ENCODE results near the gene PRDX1.

Gene PRDX1

DNA sequence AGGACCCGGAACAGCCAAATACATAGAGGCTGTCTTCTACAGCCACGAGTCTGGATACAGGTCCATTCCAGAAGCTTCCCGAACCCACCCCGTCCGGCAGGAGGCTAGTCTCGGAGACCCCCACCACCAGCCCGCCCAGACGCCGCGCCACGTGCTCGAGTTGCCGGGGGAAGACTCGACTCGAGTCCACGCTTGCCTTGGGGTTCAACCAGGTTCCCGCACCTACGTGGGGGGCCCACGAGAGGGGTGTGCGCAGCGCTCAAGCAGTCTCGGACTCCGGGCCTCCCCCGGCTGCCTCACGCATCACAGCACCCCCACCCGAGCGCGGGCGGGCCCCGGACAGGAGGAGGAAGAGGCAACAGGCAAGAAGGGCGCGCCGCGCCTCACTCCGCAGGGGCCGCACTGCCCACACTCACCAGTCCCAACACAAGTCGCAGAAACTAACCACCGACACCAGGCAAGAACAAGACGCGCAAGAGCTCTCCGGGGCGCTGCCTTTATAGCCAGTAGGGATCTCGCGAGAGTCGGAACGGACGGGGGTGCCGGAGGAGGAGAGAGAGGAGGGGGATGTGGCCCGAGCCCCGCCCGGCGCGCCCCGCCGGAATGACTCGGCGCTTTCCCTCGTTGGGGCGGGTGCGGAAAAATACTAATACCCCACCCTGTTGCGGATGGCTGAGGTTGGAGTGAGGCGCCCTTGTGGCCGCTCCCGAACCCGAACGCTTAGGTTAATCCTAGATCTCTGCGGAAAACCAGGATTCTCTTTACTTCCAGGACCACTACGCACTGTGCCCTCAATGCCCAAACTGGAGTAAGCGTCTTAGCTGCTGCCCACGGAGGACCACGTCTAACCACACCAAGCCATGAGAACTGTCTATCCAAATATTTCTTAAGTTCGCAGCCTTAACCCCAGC is at the start of gene PRDX1:
PRDX1 (minus strand) TSS at position 472 of the 911 bp plus-strand sequence. CDS start 2,841 bp downstream, outside the sequence.
- peak; percentile 97 for DNase-seq

DNA sequence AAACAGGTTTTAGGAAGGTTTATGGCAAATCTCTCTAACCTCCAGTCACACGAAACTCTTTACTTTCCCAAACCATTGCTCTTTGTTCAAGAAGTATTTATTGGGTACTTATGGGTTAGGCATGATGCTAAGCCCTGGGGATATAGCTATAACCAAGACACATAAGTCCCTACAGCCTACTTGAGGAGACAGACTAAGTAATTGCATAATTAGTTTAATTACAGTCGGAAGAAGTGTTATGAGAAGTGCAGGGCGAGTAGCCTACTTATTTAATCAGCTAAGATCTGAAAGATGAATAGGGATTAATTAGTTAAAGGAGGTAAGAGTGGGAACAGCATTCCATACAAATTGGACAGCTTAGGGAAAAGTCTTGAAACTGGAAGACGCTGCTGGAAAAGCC is 48.9 kb upstream of the PRDX1 start:
- no peak for DNase-seq

DNA sequence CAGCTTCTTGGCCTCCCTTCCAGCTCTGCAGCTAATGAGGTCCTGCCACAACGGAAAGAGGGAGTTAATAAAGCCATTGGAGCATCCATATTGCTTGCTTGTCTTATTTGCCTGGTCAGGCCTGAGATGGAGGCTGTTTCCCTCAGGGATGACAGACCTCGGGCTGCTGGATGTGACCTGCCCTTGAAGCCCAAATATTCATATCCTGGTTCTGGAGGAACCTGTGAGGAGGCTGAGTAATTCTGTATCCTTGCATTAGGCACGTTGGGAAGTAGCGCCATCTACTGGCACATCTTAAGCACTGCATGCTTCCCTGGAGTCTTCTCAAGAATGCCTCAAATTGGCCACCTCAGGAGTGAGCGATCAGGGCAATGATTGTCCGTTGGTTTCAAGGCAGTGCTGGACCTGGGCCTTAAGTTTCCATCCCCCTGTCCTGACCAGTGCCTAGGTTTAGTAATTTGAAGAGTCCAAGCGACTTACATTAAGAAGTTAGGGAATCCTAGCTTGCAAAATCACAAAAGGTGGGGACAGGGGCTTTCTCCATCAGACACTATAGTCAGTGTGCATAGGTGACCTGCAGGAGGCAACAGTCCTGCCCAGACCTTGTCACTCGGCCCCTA is 48.4 kb upstream of the PRDX1 start:
- DNase-seq = peak; percentile 68

DNA sequence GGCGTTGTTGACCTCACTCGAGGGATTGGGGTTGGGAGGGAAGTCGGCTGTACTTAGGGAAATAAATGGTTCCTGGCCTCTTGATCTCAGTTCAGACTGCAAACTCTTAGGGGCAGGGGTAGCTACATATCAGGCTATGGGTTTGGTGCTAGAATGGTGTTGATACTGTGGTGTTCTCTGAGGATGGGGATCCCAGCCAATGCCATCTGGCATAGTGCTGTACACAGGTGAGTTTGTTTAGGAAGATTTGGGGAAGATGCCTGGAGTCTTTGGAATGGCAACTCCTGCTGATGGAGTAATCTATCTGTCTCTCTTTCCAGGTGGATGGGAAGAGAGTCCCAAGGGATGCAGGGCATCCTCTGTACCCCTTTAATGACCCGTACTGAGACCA is 47.9 kb upstream of the PRDX1 start:
- no peak for DNase-seq

DNA sequence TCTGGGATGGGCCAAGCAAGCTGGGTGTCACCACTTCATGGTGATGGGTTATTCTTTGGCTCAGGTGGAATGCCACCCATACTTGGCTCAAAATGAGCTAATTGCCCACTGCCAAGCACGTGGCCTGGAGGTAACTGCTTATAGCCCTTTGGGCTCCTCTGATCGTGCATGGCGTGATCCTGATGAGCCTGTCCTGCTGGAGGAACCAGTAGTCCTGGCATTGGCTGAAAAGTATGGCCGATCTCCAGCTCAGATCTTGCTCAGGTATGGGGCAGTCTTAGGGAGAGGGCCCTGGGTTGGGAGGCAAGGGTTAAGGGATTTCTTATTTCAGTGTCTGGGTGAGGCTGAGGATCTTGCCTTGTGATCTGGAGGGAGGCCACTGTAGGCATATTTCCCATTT is 46.7 kb upstream of the PRDX1 start:
- DNase-seq = no peak

DNA sequence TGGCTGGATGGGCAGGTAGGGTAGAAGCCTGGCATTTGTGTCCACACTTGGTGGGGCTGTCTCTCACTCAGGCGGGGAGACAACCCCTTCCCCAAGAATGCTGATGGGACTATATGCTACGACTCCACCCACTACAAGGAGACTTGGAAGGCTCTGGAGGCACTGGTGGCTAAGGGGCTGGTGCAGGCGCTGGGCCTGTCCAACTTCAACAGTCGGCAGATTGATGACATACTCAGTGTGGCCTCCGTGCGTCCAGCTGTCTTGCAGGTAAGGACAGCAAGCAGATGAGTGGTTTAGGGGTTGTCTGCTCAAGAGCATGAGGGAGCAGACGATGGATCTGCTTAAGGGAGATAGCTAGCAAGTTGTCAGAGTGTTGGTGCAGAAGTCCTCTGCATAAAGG is 46.2 kb upstream of the PRDX1 start:
- DNase-seq = no peak

DNA sequence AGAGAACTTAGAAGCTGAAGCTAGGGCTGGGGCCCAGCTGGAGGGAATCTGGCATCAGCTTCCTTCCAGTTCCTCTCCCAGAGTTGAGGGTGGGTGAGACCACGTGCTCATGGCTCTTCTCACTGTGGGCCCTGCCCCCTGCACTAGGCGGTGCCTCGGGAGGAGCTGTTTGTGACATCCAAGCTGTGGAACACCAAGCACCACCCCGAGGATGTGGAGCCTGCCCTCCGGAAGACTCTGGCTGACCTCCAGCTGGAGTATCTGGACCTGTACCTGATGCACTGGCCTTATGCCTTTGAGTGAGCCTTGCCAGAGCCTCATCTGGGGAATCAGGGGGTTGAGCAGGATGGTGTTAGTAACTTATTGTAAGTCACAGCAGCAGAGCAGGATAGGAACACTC is 45.0 kb upstream of the PRDX1 start:
- no peak for DNase-seq

DNA sequence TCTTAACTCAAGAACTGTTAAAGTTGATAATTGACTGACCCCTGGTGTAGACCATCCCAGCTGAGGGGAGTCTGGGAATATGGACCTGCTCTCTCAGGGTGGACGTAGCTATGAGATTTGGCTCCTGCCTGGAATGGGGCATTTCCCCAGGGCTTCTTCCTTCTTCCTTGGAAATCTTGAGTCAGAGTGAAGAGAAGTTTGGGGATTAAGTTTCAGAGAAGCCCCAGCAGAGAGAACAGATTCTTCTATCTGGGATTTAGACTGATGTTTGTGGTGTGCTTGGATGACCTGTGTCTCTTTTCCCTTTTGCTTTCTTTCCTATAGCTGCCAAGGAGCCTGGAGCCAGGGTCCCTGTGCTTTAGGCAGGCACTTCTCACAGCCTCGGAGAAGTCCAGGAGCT is 42.2 kb upstream of the PRDX1 start:
- no peak for DNase-seq

DNA sequence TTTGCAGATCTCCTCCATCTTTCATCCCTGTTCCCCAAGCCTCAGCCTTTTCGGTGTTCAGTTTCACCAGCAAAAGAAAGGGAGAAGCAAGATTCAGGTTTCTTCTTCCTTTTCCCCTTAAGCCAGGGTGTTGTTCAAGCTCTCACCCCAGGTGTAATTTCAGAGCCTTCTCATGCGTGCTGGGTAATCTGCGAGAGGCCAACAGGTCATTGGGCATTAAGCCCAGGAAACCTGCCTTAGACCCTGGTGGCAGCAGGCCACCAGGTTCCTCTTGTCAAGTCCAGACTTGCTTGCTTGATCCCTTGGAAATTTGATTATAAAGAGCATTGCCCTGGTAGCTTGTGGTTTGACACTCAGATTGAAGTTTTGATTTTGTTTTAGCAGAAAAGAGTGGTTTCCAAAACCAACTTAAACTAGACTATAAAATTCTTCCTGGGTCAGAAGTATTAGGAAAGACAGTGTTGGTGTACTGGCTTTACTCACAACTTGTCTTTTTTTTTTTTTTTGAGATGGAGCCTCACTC is 35.8 kb upstream of the PRDX1 start:
- DNase-seq = peak; percentile 83

DNA sequence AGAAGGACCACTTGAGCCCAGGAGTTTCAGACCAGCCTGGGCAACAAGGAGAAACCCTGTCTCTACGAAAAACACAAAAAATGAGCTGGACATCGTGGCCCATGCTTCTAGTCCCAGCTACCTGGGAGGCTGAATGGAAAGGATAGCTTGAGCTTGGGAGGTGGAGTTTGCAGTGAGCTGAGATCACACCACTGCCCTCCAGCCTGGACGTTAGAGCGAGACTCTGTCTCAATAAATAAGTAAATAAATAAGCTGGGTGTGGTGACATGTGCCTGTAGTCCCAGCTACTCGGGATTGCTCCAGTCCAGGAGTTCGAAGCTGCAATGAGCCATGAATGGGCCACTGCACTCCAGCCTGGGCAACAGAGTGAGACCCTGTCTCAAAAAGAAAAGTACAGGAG is 32.5 kb upstream of the PRDX1 start:
- no peak for DNase-seq

DNA sequence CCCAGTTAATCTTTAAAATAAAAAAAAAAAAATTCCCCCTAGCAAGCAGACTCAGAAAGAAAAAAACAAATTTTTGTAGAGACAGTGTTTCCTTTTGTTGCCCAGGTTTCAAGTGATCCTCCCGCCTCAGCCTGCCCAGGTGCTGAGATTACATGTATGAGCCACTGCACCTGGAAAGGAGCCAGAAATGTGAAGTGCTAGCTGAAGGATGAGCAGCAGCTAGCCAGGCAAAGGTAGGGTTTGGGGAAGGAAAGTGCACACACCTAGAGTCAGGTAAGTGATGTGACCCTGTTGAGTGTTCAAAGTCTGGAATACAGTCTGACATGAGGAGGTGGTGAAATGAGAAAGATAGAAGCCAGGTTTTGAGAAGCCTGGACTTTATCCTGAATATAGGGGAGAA is 30.6 kb upstream of the PRDX1 start:
- DNase-seq = peak; percentile 92

DNA sequence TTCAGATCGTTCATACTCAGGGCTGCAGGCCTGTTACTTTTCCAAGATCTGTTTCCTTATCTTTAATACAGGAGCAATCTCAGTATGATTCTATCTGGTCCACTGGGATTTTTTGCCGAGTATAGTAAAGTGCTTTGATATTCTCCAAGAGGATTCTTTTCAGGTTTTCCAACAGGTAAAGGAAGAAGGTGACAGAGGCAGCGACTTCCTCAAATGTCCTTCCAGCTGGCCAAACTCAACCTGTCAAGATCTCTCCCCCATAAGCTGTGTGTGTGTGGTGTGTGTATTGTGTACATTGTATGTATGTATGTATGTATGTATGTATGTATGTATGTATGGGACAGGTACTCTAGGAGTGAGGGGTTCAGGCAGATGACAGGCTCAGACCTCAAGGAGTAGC is 30.0 kb upstream of the PRDX1 start:
- DNase-seq = no peak

DNA sequence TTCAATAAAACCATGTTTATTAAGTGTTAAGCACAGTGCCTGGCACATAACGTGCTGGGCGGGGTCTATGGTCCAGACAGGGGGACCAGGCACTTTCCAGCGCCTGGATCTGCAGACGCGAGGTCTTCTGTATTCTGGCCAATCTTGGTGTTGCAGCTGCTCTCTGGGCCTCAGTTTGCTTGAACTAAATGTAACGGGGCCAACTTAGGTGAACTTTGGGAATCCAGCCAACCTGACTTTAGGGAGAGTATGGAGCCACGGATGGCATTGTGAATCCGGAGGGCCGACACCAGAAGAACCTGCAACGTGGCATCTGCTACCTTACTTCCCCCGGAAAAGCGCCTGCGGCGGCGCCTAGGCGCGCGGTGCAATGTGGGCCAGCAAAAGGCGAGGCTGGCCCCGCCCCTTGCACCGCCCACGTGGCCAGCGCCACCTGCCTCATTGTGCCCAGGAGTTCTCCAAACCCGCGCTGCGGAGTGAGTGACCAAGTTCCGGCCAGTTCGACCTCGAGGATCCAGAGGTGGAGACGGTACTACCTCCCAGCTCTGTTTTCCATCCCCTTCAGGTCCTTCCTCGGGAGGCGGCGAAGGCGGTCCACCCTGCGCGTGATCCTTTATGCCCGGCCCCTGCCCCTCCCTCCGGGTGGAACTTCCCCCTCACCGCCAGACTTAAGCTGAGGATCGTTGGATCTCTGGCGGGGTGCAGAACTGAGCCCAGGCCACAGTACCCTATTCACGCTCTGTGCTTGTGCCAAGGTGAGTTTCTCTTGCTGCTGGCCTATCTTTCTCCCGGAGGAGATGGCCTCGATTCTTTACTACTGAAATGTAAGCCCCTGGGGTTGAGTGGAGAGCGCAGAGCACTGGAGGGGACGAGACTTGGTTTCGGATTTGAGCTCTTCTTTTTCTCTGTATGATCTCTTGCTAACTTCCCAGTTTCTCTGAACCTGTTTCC is 29.0 kb upstream of the PRDX1 start, which contains the start of gene AKR1A1:
AKR1A1 (plus strand) TSS at position 426 of the 951 bp plus-strand sequence. CDS start 10,969 bp downstream, outside the sequence.
- DNase-seq = peak; percentile 95

DNA sequence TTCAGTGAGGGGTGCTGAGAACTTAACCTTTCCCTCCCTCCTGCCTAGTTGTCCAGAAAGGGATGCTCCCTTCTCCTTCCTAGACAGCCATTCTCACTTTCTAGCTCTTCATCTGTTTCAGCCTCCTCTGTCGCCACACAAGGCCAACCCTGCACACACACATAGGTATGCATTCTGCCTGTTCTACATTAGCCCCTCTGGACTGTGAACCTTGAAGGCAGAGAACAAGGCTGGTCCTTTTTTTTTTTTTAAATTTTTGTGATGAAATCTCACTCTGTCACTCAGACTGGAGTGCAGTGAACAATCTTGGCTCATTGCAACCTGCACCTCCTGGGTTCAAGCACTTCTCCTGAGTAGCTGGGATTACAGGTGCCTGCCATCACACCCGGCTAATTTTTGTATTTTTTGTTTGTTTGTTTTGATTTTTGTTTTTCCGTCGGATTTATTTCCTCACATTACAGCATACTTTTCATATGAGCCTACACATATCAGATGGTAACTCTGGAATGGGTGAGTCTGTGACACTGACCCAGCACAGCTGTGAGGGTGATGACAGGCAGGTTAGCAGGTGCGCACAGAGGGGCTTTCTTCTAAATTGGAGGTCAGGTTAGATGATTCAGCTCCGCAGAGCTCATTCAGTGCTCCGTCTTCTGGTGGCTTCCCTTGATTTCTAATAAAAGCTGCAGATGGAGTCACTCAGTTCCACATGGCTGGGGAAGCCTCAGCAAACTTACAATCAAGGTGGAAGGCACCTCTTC is 24.0 kb upstream of the PRDX1 start:
- DNase-seq = no peak

DNA sequence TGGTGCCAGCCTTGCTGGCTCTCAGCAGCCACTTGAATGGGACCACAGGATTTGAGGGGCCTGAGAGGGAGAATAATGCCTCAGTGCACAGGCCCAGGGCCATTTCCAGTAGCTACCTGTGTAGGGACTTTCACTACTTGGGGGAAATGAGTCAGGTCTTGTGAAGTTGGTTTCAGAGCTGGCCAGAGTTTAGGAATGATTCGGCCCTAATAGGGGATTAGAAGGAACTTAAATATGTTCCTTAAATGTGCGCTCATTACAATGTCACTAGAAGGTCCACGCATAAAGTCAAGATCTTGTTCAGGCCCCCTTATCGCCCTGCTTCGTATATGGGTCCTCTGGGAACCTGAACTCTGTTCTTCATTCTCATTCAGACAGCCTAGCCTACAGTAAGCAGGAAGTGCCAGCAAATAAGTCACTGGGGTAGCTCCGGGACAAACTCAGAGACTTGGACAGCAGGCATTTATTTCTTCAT is 23.4 kb upstream of the PRDX1 start:
- DNase-seq = no peak

DNA sequence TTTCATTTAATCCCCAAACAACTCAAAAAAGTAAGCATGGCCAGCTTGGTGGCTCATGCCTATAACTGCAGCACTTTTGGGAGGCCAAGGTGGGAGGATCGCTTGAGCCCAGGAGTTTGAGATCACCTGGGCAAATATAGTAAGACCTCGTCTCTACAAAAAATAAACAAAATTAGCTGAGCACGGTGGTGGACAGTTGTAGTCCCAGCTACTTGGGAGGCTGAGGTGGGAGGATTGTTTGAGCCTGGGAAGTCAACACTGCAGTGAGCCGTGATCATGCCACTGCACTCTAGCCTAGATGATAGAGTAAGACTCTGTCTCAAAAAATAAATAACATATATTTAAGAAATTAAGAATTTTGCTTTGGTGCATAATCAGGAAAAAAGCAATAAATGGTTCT is 22.8 kb upstream of the PRDX1 start:
- no peak for DNase-seq

DNA sequence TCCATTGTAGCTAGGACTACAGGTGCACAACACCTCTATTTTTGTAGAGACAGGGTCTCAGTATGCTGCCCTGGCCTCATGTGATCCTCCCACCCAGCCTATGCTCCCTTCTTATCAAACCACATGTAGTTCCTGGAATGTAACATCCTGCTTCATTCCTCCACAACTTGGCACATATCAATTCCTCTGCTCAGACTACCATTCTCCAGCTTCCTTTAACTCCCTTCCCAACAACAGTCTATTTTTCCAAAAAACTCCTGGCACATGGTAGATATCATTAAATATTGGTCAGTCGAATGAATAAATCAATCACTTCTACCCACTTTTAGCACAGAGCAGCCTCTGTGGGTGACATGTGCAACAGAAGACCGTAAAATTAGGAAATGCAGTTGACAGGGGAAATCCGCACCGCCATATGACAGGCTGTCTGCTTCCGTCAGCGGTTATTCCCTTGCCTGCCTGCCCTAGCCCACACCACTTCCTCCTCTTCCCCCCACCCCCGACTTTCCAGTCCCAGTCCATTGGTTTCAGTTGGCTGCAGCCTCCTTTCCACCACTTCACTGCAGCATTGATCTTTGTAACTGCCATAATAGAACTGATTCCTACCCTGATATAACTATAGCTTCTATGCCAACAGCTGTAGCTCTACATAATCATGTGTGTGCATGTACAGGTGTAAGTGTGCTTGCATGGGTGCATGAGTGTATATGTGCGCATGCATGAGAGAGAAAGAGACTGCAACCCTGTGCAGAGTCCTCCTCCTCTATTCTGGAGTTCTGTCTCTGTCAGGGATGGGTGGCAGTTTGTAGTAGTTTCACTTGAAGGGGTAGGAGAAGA is 22.1 kb upstream of the PRDX1 start:
- no peak for DNase-seq

DNA sequence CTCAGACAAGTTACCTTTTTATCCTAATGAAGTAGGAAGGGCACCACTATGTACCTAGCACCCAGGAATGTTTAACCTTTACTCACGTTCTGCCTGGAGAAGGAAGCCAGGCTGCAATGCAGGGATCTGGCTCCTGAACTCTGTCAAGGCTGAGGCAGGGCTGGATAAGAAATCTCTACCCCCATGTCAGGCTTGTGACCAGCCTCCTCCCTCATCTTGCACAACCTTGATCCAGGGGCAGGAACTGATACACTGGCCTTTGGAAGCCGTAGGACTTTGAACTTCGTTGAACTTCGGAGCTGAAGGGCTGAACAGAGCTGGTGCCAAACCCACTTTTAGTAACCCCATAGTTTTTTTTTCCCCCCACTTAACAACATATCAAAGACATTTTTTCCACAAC is 20.9 kb upstream of the PRDX1 start:
- DNase-seq = no peak

DNA sequence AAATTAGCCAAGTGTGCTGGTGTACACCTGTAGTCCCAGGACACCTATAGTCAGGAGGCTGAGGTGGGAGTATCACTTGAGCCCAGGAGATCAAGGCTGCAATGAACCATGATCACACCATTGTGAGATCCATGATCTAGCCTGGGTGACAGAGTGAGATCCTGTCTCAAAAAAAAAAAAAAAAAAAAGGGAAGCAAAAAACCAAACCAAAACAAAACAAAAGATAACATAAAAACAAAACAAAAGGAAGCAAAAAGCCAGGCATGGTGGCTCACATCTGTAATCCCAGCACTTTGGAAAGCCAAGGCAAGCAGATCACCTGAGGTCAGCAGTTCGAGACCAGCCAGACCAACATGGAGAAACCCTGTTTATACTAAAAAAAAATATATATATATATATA is 19.5 kb upstream of the PRDX1 start:
- no peak for DNase-seq

DNA sequence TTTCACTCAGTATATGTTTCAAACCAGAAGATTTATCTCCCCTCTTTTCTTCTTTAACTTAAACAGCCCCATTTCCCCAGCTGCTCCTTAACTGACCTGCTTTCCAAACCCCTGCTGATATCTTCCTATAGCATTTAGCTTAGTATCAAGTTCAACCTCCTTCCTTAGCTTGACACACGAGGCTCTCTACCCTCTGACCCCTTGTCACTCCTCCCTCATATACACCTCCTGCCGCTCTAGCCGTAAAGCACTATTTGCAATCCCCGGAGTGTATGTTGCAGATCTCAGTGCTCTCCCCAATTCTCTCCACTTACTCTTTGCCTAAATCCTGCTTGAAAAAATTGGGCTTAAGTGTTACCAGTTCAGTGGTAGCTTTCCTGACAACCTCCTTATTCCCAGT is 15.2 kb upstream of the PRDX1 start:
- no peak for DNase-seq

Data from DMS79 treated with DMSO at 0.1 percent for 48 hours (cell line).